Prostate gland (tissue), 2 donors: Measurements from ENCODE around the gene SCN3B.

Experiments
- POLR2A ChIP-seq: fragments of 450-650 bp; IDR thresholded peaks from one replicate; pipeline ENCODE4 v1.6.1; 2016; ENCODE audit warnings: antibody characterized with exemption, mild to moderate bottlenecking
- POLR2AphosphoS5 ChIP-seq: sonication (generic); formaldehyde crosslinking; IDR thresholded peaks from one replicate; pipeline ENCODE4 v1.6.1; 2017; ENCODE audit warnings: antibody characterized with exemption
- TF ChIP-seq, protein P1 (sequence below), 4 experiments: fragments of 200-600 bp in 2 of 4; fragments of 450-650 bp in 2 of 4; sonication (generic) in 2 of 4; IDR thresholded peaks; 1 replicate in 3 of 4; 2 replicates in 1 of 4; pipeline ENCODE4 v1.5.1; 2016 to 2019; ENCODE audit warnings: antibody characterized with exemption in 4 of 4, mild to moderate bottlenecking in 2 of 4, moderate library complexity in 2 of 4

DNA sequence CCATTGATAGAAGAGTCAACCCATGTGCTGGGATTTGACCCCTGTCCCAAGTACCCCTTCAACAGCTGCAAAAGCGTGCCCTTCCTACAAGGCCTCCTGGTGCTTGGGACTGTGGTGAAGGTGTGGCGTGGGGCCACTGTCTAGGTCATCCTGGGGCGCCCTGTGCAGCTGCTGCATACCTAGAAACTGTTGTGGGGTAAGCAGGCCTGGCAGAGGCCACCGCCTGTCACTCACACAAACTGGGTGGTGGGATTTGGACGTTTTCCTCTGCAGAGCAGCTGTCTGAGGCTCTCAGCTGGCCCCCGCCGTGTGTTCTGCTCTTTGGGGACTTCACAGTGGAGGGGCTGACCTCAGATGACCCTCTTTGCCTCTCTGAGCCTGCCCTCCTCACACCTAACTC lies 69.7 kb downstream of the SCN3B start:
- no peak for TF ChIP-seq POLR2A
- TF ChIP-seq, protein P1, sequence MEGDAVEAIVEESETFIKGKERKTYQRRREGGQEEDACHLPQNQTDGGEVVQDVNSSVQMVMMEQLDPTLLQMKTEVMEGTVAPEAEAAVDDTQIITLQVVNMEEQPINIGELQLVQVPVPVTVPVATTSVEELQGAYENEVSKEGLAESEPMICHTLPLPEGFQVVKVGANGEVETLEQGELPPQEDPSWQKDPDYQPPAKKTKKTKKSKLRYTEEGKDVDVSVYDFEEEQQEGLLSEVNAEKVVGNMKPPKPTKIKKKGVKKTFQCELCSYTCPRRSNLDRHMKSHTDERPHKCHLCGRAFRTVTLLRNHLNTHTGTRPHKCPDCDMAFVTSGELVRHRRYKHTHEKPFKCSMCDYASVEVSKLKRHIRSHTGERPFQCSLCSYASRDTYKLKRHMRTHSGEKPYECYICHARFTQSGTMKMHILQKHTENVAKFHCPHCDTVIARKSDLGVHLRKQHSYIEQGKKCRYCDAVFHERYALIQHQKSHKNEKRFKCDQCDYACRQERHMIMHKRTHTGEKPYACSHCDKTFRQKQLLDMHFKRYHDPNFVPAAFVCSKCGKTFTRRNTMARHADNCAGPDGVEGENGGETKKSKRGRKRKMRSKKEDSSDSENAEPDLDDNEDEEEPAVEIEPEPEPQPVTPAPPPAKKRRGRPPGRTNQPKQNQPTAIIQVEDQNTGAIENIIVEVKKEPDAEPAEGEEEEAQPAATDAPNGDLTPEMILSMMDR (IDR thresholded peaks at IDR 0.05) = no peak
- TF ChIP-seq POLR2AphosphoS5 = no peak
